ENCODE measurements around the gene SLC1A7.

The SLC1A7 gene

DNA sequence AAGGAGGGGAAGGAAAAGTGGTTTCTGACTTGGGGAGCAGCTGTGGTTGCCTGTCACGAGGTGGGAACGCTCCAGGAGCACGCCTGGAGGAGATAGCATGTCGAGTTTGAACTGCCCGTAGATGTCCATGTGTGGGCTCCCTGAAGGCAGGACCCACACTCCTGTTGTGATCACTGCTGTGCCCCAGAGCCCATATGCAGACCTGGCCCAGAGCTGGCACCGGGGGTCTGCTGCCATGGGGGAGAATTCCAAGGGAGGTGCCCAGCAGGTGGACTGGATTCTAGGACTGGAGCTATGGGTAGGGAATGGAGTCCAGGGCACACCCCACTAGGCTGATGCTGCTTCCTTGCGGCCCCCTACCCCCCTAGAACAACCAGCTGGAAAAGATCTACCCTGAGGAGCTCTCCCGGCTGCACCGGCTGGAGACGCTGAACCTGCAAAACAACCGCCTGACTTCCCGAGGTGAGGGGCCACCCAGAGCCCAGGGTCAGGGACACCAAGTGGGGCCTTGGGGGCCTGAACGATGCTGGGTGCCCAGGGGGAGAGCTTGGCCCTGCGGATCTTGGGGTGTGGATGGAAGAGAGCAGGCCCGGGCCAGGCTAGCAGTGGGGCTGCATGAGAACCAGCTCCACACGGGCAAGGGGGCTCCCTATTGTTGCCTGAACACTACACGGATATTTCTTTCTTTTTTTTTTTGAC is 71.1 kb downstream of the SLC1A7 start:
- peak; percentile 5 for DNase-seq (ENCODE audit: insufficient read length, low spot score)

DNA sequence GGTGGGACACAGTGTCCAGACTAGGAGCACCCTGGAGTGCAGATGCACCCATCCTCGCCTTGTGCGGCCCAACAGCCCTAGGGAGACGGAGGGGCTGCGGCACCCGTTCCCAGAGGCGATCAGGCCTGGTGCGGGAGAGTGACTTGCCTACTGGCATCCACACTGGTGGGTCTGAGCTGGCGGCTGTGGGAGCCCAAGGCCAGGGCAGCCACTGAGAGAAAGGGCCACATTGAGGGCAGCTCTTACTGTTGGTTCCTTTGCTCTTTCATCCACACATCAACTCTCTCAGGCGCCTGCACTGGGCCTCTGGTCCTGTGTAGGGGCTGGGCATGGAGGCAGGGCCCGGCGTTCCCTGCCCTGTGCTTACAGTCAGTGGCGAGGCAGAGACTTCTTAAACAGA is 71.8 kb downstream of the SLC1A7 start:
- FAIRE-seq (no peak), DNase-seq (ENCODE audit: insufficient read length, low spot score) (peak; percentile 13)
- TF ChIP-seq, protein P1, sequence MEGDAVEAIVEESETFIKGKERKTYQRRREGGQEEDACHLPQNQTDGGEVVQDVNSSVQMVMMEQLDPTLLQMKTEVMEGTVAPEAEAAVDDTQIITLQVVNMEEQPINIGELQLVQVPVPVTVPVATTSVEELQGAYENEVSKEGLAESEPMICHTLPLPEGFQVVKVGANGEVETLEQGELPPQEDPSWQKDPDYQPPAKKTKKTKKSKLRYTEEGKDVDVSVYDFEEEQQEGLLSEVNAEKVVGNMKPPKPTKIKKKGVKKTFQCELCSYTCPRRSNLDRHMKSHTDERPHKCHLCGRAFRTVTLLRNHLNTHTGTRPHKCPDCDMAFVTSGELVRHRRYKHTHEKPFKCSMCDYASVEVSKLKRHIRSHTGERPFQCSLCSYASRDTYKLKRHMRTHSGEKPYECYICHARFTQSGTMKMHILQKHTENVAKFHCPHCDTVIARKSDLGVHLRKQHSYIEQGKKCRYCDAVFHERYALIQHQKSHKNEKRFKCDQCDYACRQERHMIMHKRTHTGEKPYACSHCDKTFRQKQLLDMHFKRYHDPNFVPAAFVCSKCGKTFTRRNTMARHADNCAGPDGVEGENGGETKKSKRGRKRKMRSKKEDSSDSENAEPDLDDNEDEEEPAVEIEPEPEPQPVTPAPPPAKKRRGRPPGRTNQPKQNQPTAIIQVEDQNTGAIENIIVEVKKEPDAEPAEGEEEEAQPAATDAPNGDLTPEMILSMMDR (IDR thresholded peaks at IDR 0.05; ENCODE audit: insufficient read depth, missing control alignments): no peak

More for the DNA sequence above, 71.1 kb downstream of the SLC1A7 start:
- TF ChIP-seq, protein P1 (IDR thresholded peaks at IDR 0.05; ENCODE audit: insufficient read depth, missing control alignments): no peak
- no peak for FAIRE-seq

DNA sequence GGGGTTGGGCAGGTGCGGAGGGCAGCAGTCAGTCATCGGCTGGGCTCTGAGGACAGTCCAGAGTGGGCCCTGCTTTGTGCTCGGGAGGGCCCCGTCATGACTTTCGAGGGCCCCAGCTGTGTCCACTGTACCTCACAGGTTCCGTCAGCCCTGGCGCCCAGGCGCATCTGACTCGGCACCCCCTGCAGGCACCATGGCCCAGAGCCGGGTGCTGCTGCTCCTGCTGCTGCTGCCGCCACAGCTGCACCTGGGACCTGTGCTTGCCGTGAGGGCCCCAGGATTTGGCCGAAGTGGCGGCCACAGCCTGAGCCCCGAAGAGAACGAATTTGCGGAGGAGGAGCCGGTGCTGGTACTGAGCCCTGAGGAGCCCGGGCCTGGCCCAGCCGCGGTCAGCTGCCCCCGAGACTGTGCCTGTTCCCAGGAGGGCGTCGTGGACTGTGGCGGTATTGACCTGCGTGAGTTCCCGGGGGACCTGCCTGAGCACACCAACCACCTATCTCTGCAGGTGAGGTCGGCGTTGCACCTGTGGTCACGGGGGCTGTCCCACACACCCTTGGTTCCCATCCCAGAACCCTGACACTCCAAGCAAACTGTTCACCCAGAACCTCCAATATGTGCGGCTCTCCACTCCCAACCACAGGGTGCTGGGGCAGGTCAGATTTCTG is 72.6 kb downstream of the SLC1A7 start:
- FAIRE-seq (no peak), DNase-seq (ENCODE audit: insufficient read length, low spot score) (peak; percentile 8)
- TF ChIP-seq, protein P1 (IDR thresholded peaks at IDR 0.05; ENCODE audit: insufficient read depth, missing control alignments): no peak

DNA sequence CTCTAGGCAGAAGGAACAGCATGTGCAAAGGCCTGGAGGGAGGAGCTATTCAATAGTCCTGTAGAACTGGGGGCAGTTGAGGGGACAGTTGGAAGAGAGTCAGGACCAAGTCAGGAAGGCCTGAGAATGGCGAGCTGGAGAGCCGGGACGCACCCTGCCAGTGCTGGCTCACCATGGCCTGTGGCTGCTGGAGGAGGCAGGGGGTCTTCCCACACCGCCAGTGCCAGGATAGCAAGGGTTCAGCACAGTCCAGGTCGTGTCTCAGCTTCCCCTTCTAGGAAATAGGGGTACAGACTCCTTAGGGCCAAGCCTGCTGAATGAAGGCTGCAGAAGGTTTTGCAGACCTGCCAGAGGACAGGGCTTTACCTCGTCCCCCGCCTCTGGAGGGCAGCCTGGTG is 73.2 kb downstream of the SLC1A7 start:
- DNase-seq (ENCODE audit: insufficient read length, low spot score) (no peak), FAIRE-seq (no peak)
- TF ChIP-seq, protein P1 (IDR thresholded peaks at IDR 0.05; ENCODE audit: insufficient read depth, missing control alignments): no peak

DNA sequence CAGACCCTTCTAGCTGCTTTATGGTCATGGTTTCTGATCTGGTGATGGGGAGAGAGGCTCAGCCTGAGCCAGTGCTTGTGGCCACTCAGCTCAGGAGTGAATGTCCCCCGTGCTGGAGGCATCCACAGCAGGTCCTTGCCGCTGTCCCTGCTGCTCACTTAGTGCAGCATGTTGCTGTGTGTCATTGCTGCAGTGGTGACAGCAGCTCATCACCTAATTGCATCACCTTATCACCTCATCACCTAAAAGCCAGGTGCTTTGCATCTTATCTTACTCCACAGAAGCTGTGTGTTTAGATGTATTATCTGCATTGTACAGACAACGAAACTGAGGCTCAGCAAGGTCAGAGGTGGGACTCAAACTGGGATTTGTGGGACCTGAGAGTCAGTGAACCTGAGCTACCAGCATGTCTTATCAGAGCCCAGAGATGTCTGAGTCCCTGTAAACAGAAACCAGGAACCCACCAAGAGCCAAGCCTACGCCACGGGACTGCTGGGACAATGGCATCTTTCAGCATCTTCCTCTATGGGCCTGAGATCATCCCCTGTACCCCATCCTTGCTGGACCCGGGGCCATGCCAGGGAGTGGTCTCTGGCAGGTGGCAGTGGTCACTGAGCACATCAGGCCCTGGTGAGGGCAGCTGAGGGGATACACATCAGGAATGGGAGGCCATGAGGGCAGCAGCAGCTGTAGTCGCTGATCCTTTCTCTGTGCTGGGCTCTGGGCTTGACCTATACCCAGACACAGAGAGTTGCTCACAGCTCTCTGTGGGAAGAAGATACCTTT is 73.9 kb downstream of the SLC1A7 start:
- DNase-seq (ENCODE audit: insufficient read length, low spot score): peak; percentile 8
- TF ChIP-seq, protein P1 (IDR thresholded peaks at IDR 0.05; ENCODE audit: insufficient read depth, missing control alignments): no peak
- FAIRE-seq: no peak

DNA sequence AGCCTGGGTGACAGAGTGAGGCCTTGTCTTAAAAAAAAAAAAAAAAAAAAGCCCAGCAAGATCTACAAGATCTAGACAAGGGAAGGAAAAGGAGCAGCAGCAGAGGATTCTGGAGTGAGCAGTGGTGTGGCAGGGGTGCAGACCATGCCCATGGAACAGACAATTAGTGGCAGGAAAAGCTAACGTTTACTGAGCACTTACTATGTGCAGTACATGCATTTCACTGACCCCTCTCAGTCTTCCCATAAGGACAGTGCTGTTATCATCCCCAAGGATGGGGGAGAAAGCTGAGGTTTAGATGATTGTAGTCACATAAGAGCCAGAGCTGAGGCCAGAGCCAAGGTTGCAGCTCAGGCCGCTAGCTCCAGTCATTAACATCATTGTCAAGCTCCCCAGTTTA is 74.6 kb downstream of the SLC1A7 start:
- no peak for FAIRE-seq

More for the DNA sequence above, 74.6 kb downstream of the SLC1A7 start:
- TF ChIP-seq, protein P1 (IDR thresholded peaks at IDR 0.05; ENCODE audit: insufficient read depth, missing control alignments): no peak
- peak; percentile 7 for DNase-seq (ENCODE audit: insufficient read length, low spot score)

All from D721Med (cell line).